Caco-2 (cell line): ENCODE results near the gene ZIC1. TPM values are rescaled to one million over a fixed set of nuclear protein-coding genes. Genes with fewer than 3 reads are reported as not detected.

Experiments used
- BruUV-seq: library from RNA; stranded (reverse); fragments of 400-500 nt; replicated peaks from 2 replicates; lab custom pipeline; 2021; lab: Mats Ljungman, UMichigan
- CTCF ChIA-PET: fragments of 300-600 bp; sonication (Branson Sonifier 250); formaldehyde crosslinking; loops from one replicate; lab custom pipeline; 2022; ENCODE audit warnings: antibody characterized with exemption; lab: Charles Lee
- POLR2A ChIA-PET: fragments of 300-600 bp; sonication (Branson Sonifier 250); formaldehyde crosslinking; loops from one replicate; lab custom pipeline; 2022; ENCODE audit warnings: antibody characterized with exemption; lab: Charles Lee
- DNase-seq, 2 experiments: peaks; one replicate each; pipeline versions ENCODE4 v3.0.0 to v3.0.0-alpha.2; 2020 to 2022
- H3K27me3 ChIP-seq: replicated peaks from 2 replicates; pipeline ENCODE4 v1.6.0; 2011; ENCODE audit warnings: low read length; ENCODE audit not compliant: control insufficient read depth, insufficient read depth
- H3K36me3 ChIP-seq: 2 replicates; pipeline ENCODE4 v1.5.1; 2011; ENCODE audit warnings: low read length; ENCODE audit not compliant: control insufficient read depth, insufficient read depth
- H3K4me1 ChIP-seq: fragments of 250-450 bp; sonication (Bioruptor Pico); 2 replicates; pipeline ENCODE4 v1.5.1; 2020; ENCODE audit warnings: mild to moderate bottlenecking
- H3K4me3 ChIP-seq: 2 replicates; pipeline ENCODE4 v1.5.1; 2011; ENCODE audit warnings: low read depth, mild to moderate bottlenecking, control low read depth, low read length
- H3K9me3 ChIP-seq: fragments of 250-450 bp; sonication (Bioruptor Pico); 2 replicates; pipeline ENCODE4 v1.5.1; 2020; ENCODE audit warnings: mild to moderate bottlenecking, moderate library complexity
- H3K27ac Mint-ChIP-seq: one replicate; pipeline ENCODE4 v1.8.0; 2022; ENCODE audit warnings: mixed read lengths; ENCODE audit not compliant: unreplicated experiment
- H3K27me3 Mint-ChIP-seq: one replicate; pipeline ENCODE4 v1.8.0; 2022; ENCODE audit warnings: mixed read lengths; ENCODE audit not compliant: insufficient read depth, unreplicated experiment
- H3K36me3 Mint-ChIP-seq: one replicate; pipeline ENCODE4 v1.8.0; 2022; ENCODE audit warnings: mild to moderate bottlenecking, mixed read lengths; ENCODE audit not compliant: insufficient read depth, unreplicated experiment
- H3K4me1 Mint-ChIP-seq: one replicate; pipeline ENCODE4 v1.8.0; 2022; ENCODE audit warnings: low read depth, mixed read lengths; ENCODE audit not compliant: unreplicated experiment
- H3K4me3 Mint-ChIP-seq: one replicate; pipeline ENCODE4 v1.8.0; 2022; ENCODE audit warnings: mild to moderate bottlenecking, moderate library complexity, mixed read lengths; ENCODE audit not compliant: unreplicated experiment
- H3K9me3 Mint-ChIP-seq: one replicate; pipeline ENCODE4 v1.8.0; 2022; ENCODE audit warnings: mixed read lengths; ENCODE audit not compliant: unreplicated experiment
- intact Hi-C: fragments of 100-400 bp; cut with micrococcal nuclease; formaldehyde crosslinking; loops from one replicate; pipeline ENCODE4 v1.10.0; 2022; ENCODE audit not compliant: unreplicated experiment
- total RNA-seq: library from RNA; stranded (reverse); gene quantifications from 2 replicates; pipeline ENCODE4 v1.2.3, GENCODE V29; 2022
- TF ChIP-seq, protein P1 (sequence below), 2 experiments: fragments of 200-600 bp in 1 of 2; IDR thresholded peaks; 1 replicate in 1 of 2; 2 replicates in 1 of 2; pipeline versions ENCODE4 v1.5.1 to v1.8.0; 2011 to 2022; ENCODE audit warnings: antibody characterized with exemption in 1 of 2, control low read depth in 1 of 2, inconsistent platforms in 1 of 2, low read depth in 1 of 2, low read length in 1 of 2, mild to moderate bottlenecking in 1 of 2, moderate library complexity in 1 of 2; ENCODE audit not compliant: insufficient read depth in 1 of 2, severe bottlenecking in 1 of 2, unreplicated experiment in 1 of 2

Gene ZIC1
- total RNA-seq, 1 experiment from 2014 or later = not detected

DNA sequence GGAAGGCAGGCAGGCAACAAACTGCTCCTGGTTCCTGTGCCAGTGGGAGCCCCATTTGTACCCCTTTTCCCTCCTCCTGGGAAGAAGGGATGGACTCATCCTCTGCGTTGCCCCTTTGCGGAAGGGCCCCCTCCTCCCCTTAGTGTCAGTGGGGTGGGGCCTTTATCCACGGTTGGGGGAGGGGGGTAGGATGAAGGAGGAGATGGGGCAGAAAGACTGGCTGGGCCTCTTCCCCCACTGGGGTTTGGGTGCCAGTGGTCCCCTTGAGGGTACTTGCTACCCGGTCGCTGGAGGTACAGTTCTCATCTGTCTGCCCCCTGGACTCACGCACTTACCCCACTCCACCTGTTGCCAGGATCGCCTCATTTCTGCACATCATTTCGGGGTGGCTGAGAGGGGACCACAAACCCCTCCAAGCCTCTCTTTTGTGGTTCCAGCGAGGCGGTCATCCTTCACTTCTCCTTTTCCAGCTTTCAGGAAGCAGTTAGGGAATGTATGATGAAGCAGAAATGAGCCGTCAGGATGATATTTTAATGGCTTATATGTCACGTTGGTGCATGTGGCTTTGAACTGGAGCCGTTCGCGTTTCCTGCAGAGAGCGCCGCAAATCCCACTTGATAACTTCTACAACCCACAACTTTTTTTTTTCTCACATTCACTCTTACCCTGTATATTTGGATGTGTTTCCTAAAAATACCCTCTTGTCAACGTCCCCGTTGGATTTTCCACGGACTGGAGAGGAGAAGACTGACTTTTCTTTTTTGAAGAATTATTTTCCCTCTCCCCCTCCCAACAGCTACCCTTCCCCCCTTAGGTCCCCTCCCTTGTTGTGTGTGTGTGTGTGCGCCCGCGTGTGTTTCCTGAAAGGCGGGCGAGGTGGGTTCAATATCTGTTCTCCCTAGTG is 2.9 kb upstream of the ZIC1 start, which contains the start of gene ZIC4:
Gene ZIC4, minus strand, starts transcription at position 516 of the 904 bp plus-strand sequence. CDS start 3,746 bp downstream, outside the sequence.
- no peaks in the 10 kb centered on the region for H3K27me3 ChIP-seq
- no peak within 1 kb of the TSS for H3K4me3 Mint-ChIP-seq

DNA sequence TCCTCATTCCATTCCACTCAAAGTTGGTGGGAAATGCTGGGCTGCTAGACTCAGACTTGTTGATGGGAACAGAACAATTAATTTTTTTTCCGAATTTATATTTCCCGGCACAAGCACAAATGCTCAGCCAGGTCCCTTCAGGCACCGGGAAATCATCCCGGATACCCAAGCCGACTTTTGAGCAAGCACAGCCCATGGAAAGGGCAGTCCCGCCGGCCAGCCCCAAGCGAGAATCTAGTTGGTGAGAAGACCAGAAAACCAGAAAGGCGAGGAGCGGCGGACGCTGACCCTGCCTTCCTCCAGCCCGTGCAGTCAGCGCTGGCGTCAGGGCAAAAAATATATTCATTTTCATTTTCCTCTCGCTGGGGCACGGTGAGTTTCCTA is 2.1 kb upstream of the ZIC1 start:
- no TSS peak for BruUV-seq
- DNase-seq = no peak
- peaks cover 9% of the 10 kb centered on the region for H3K9me3 Mint-ChIP-seq
- peaks cover 5% of the 10 kb centered on the region for H3K27me3 Mint-ChIP-seq
- peaks cover 6% of the 10 kb centered on the region for H3K36me3 Mint-ChIP-seq
- H3K36me3 ChIP-seq = no peaks in the 10 kb centered on the region
- H3K9me3 ChIP-seq = no peaks in the 10 kb centered on the region
- H3K27ac Mint-ChIP-seq = no peak overlapping the region
- H3K4me3 ChIP-seq = no peak overlapping the region
- intact Hi-C loops = no loop called here
- ChIA-PET CTCF (no interaction called here), POLR2A (no interaction called here)
- peaks cover 7% of the 10 kb centered on the region for H3K4me1 Mint-ChIP-seq
- no peak overlapping the region for H3K4me3 Mint-ChIP-seq
- TF ChIP-seq, protein P1, sequence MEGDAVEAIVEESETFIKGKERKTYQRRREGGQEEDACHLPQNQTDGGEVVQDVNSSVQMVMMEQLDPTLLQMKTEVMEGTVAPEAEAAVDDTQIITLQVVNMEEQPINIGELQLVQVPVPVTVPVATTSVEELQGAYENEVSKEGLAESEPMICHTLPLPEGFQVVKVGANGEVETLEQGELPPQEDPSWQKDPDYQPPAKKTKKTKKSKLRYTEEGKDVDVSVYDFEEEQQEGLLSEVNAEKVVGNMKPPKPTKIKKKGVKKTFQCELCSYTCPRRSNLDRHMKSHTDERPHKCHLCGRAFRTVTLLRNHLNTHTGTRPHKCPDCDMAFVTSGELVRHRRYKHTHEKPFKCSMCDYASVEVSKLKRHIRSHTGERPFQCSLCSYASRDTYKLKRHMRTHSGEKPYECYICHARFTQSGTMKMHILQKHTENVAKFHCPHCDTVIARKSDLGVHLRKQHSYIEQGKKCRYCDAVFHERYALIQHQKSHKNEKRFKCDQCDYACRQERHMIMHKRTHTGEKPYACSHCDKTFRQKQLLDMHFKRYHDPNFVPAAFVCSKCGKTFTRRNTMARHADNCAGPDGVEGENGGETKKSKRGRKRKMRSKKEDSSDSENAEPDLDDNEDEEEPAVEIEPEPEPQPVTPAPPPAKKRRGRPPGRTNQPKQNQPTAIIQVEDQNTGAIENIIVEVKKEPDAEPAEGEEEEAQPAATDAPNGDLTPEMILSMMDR (IDR thresholded peaks at IDR 0.05; ENCODE audit: insufficient read depth in 1 of 2, low read depth in 1 of 2, low read length in 1 of 2, severe bottlenecking in 1 of 2, unreplicated experiment in 1 of 2) = no peak
- H3K4me1 ChIP-seq = no peaks in the 10 kb centered on the region
- no peaks in the 10 kb centered on the region for H3K27me3 ChIP-seq

More for the DNA sequence above, 2.9 kb upstream of the ZIC1 start, which contains the start of gene ZIC4:
- H3K4me1 Mint-ChIP-seq = peaks cover 7% of the 10 kb centered on the region
- H3K27me3 Mint-ChIP-seq = peaks cover 5% of the 10 kb centered on the region
- Histone ChIP-seq H3K4me1 (no peaks in the 10 kb centered on the region), H3K9me3 (no peaks in the 10 kb centered on the region), H3K4me3 (no peak within 1 kb of the TSS), H3K36me3 (no peaks in the 10 kb centered on the region)
- ChIA-PET POLR2A (no interaction called here), CTCF (no interaction called here)
- intact Hi-C loops = no loop called here
- no peak within 1 kb of the TSS for H3K27ac Mint-ChIP-seq
- peaks cover 6% of the 10 kb centered on the region for H3K36me3 Mint-ChIP-seq
- peaks cover 9% of the 10 kb centered on the region for H3K9me3 Mint-ChIP-seq
- no TSS peak for BruUV-seq
- TF ChIP-seq, protein P1 (IDR thresholded peaks at IDR 0.05; ENCODE audit: insufficient read depth in 1 of 2, low read depth in 1 of 2, low read length in 1 of 2, severe bottlenecking in 1 of 2, unreplicated experiment in 1 of 2) = no peak
- no peak for DNase-seq

DNA sequence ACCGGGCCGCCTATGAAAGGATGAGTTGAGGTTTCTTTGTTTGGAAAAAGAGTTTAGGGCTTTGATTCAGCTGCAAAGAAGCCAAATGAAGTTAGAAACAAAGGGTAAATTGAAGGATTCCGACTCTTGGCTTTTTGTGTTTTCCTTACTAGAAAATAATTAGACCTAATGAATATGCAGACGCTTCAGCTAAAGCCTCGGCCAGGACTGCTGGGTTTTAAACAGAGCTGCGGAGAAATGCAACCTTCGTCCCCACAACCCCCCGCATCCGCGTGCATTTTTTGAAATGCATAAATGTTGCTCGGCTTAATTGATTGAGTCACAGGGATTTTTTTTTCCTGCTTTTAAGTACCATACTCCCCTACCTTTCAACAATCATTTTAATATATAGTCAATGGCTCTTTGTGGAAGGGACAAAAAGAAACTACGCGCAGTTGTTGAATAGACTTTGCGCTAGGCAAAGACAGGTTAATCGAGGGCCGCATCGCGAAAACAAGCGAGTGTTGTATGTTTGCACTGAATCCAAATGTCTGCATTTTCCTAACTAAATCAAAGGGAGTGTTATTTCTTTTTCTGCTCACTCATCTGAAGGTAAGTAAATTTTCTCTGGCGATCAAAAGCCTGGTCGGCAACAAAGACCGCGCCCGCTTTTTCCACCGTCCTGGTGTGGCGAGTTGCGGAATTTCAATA is 1.5 kb upstream of the ZIC1 start:
- no peak for DNase-seq
- H3K4me3 ChIP-seq = no peak overlapping the region
- Mint-ChIP-seq H3K27ac (no peak overlapping the region), H3K27me3 (peaks cover 5% of the 10 kb centered on the region), H3K4me1 (peaks cover 7% of the 10 kb centered on the region), H3K36me3 (peaks cover 6% of the 10 kb centered on the region), H3K4me3 (peak overlapping the region; percentile 61), H3K9me3 (peaks cover 9% of the 10 kb centered on the region)
- TF ChIP-seq, protein P1 (IDR thresholded peaks at IDR 0.05; ENCODE audit: insufficient read depth in 1 of 2, low read depth in 1 of 2, low read length in 1 of 2, severe bottlenecking in 1 of 2, unreplicated experiment in 1 of 2) = no peak
- H3K36me3 ChIP-seq = no peaks in the 10 kb centered on the region
- ChIA-PET CTCF (no interaction called here), POLR2A (no interaction called here)
- H3K27me3 ChIP-seq = no peaks in the 10 kb centered on the region
- H3K4me1 ChIP-seq = no peaks in the 10 kb centered on the region
- no peaks in the 10 kb centered on the region for H3K9me3 ChIP-seq
- intact Hi-C loops = no loop called here
- no TSS peak for BruUV-seq
